Measurements from ENCODE around the gene NPY4R.
"Not testable (repeated sequence)": the region's sequence is repeated elsewhere in the genome, so short reads cannot be mapped to it uniquely, and the experiment has no call there.

DNA sequence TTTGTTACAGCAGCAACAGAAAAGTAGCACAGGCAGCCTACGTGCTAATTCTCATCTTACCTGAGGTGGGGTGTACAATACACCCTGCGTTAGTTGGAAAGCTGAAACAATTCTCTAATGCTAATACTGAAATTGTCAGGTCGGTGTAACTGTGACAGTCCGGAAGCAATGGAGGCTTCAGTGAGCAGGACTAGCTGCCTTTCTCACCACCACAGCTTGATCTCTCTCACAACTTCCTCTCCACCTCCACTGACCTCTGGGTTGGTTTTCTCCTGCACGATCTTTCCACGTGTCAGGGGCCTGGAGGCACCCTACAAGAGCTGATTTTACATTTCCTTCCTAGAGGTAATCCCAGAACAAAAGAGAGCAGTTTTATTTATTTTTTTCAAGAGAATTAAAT, 50.5 kb downstream of the NPY4R start:
- not testable (repeated sequence) for TF ChIP-seq CTCF, POLR2AphosphoS5 (IDR thresholded peaks at IDR 0.05)

Data from prostate gland (tissue), 2 donors.